ENCODE data around the gene ZIC2.
"Not testable (repeated sequence)": the region's sequence is repeated elsewhere in the genome, so short reads cannot be mapped to it uniquely, and the experiment has no call there.

Gene ZIC2

GRCh38 chr13:100032642-100033041 is 51.1 kb downstream of the ZIC2 start:
- not testable (repeated sequence) for DNase-seq

GRCh38 chr13:100035936-100036335 is 54.4 kb downstream of the ZIC2 start:
- no peak for DNase-seq
